ENCODE measurements around the gene ARHGEF3.

ARHGEF3 gene

GRCh38 chr3:56787784-56788256, 13.9 kb downstream of the ARHGEF3 start:
- no peak overlapping the region for H3K4me3 ChIP-seq (ENCODE audit: low read depth, low read length)
- no peak for TF ChIP-seq CTCF (IDR thresholded peaks at IDR 0.05; ENCODE audit: borderline replicate concordance, insufficient read depth, low read depth, low read length)

GRCh38 chr3:56787258-56787775, 14.4 kb downstream of the ARHGEF3 start:
- no peak overlapping the region for H3K4me3 ChIP-seq (ENCODE audit: low read depth, low read length)
- no peak for TF ChIP-seq CTCF (IDR thresholded peaks at IDR 0.05; ENCODE audit: borderline replicate concordance, insufficient read depth, low read depth, low read length)

GRCh38 chr3:56785499-56785898, 16.2 kb downstream of the ARHGEF3 start:
- no peak overlapping the region for H3K4me3 ChIP-seq (ENCODE audit: low read depth, low read length)
- TF ChIP-seq CTCF (IDR thresholded peaks at IDR 0.05; ENCODE audit: borderline replicate concordance, insufficient read depth, low read depth, low read length): no peak

- TF ChIP-seq CTCF (IDR thresholded peaks at IDR 0.05; ENCODE audit: borderline replicate concordance, insufficient read depth, low read depth, low read length): no peak
- H3K4me3 ChIP-seq (ENCODE audit: low read depth, low read length): no peak overlapping the region
These were observed 17.2 kb downstream of the ARHGEF3 start for GRCh38 chr3:56784448-56785001.

- H3K4me3 ChIP-seq (ENCODE audit: low read depth, low read length): no peak overlapping the region
These were observed 17.9 kb downstream of the ARHGEF3 start for GRCh38 chr3:56783644-56784447.

GRCh38 chr3:56782906-56783305, 18.8 kb downstream of the ARHGEF3 start:
- H3K4me3 ChIP-seq (ENCODE audit: low read depth, low read length): no peak overlapping the region
- no peak for TF ChIP-seq CTCF (IDR thresholded peaks at IDR 0.05; ENCODE audit: borderline replicate concordance, insufficient read depth, low read depth, low read length)

More at GRCh38 chr3:56783644-56784447, 17.9 kb downstream of the ARHGEF3 start:
- no peak for TF ChIP-seq CTCF (IDR thresholded peaks at IDR 0.05; ENCODE audit: borderline replicate concordance, insufficient read depth, low read depth, low read length)

Measured in GM12875 (cell line).